Skin of body (tissue), 2 donors: ENCODE data around the gene PSMG4. TPM values are rescaled to one million over a fixed set of nuclear protein-coding genes. Genes with fewer than 3 reads are reported as not detected.

ENCODE experiments used
- DNase-seq: peaks from one replicate; lab custom pipeline; 2025; lab: John Stamatoyannopoulos, UW
- total RNA-seq: library from RNA; depleted of rRNA; stranded (reverse); fragments of >200 nt; gene quantifications from one replicate; pipeline ENCODE4 v1.2.3, GENCODE V29; 2014

The PSMG4 gene
- total RNA-seq, 1 donor from 2014 or later, result 11.9 TPM

- DNase-seq, result no peak
These were observed 30.2 kb downstream of the PSMG4 start for GRCh38 chr6:3288711-3289663.

GRCh38 chr6:3289664-3290055 lies 30.9 kb downstream of the PSMG4 start:
- no peak for DNase-seq

GRCh38 chr6:3290149-3290930 lies 31.6 kb downstream of the PSMG4 start:
- DNase-seq, result no peak

GRCh38 chr6:3290931-3291211 lies 32.1 kb downstream of the PSMG4 start:
- no peak for DNase-seq

GRCh38 chr6:3291346-3291745 lies 32.6 kb downstream of the PSMG4 start:
- DNase-seq, result no peak

GRCh38 chr6:3291987-3292386 lies 33.2 kb downstream of the PSMG4 start:
- no peak for DNase-seq

- DNase-seq, result no peak
These were observed 33.9 kb downstream of the PSMG4 start for GRCh38 chr6:3292431-3293197.

GRCh38 chr6:3293271-3294155 lies 34.8 kb downstream of the PSMG4 start:
- no peak for DNase-seq

- no peak for DNase-seq
These were observed 35.6 kb downstream of the PSMG4 start for GRCh38 chr6:3294396-3294795.

- DNase-seq, result no peak
These were observed 36.4 kb downstream of the PSMG4 start for GRCh38 chr6:3294921-3295871.

GRCh38 chr6:3296078-3296477 lies 37.3 kb downstream of the PSMG4 start:
- DNase-seq, result no peak

- no peak for DNase-seq
These were observed 37.8 kb downstream of the PSMG4 start for GRCh38 chr6:3296537-3296936.

GRCh38 chr6:3297006-3297405 lies 38.3 kb downstream of the PSMG4 start:
- DNase-seq, result no peak

- DNase-seq, result no peak
These were observed 39.2 kb downstream of the PSMG4 start for GRCh38 chr6:3297909-3298308.

- DNase-seq, result no peak
These were observed 40.5 kb downstream of the PSMG4 start for GRCh38 chr6:3299221-3299620.

- DNase-seq, result no peak
These were observed 42.8 kb downstream of the PSMG4 start for GRCh38 chr6:3301506-3301905.

- no peak for DNase-seq
These were observed 45.2 kb downstream of the PSMG4 start for GRCh38 chr6:3303795-3304411.

- DNase-seq, result no peak
These were observed 45.9 kb downstream of the PSMG4 start for GRCh38 chr6:3304500-3305215.

GRCh38 chr6:3305216-3305565 lies 46.4 kb downstream of the PSMG4 start:
- no peak for DNase-seq
